K562 (cell line): ENCODE results near the gene C1orf174. TPM values are rescaled to one million over a fixed set of nuclear protein-coding genes. Genes with fewer than 3 reads are reported as not detected.

Experiments
- GTF3C2 ChIP-seq: IDR thresholded peaks from 3 replicates; pipeline ENCODE4 v1.6.1; 2011; ENCODE audit warnings: borderline replicate concordance, mild to moderate bottlenecking, moderate library complexity; ENCODE audit not compliant: insufficient read length; ENCODE audit errors: extremely low read depth
- RB1 ChIP-seq: fragments of 450-650 bp; IDR thresholded peaks from 2 replicates; pipeline ENCODE4 v1.6.1; 2017; ENCODE audit warnings: low read depth, mild to moderate bottlenecking
- TEAD1 ChIP-seq, 2 experiments: fragments of 450-650 bp in 1 of 2; sonication (generic) in 1 of 2; formaldehyde crosslinking; IDR thresholded peaks; 2 replicates each; pipeline versions ENCODE4 v1.4.0 to v1.8.0; 2020 to 2022; ENCODE audit warnings: mild to moderate bottlenecking in 2 of 2, missing genetic modification reagents in 1 of 2
- ZNF12 ChIP-seq: sonication (generic); formaldehyde crosslinking; IDR thresholded peaks from 2 replicates; pipeline ENCODE4 v1.4.0; 2020; ENCODE audit warnings: mild to moderate bottlenecking, missing genetic modification reagents
- polyA plus RNA-seq, 8 experiments: library from polyadenylated mRNA; depleted of rRNA in 4 of 8; stranded (reverse) in 5 of 8; unstranded in 3 of 8; fragments of >200 nt; fragmentation: Nextera tagmentation in 2 of 8; fragmentation: Illumina TruSeq in 1 of 8; extraction: Ambion mirVana in 2 of 8; extraction: Trizol in 1 of 8; gene quantifications; 2 replicates each; pipeline versions ENCODE4 v1.2.1 to v1.2.3, GENCODE V29; 2011 to 2014; ENCODE audit warnings: inconsistent platforms in 1 of 8, missing spikeins in 1 of 8
- total RNA-seq, 7 experiments: library from RNA; depleted of rRNA in 6 of 7; stranded (reverse); fragments of >200 nt in 6 of 7; fragmentation: Illumina TruSeq in 2 of 7; extraction: Trizol in 2 of 7; gene quantifications; 2 replicates each; pipeline versions ENCODE4 v1.2.1 to v1.2.3, GENCODE V29; 2011 to 2021; ENCODE audit warnings: low replicate concordance in 1 of 7

The C1orf174 gene
- total and polyA plus RNA-seq, 9 of the 15 experiments (the other 6 are each of a cell fraction or from before 2014, with no cell fraction given), result 38.5 to 64.9 (median 45.4) TPM

GRCh38 chr1:3910857-3911845, 11.1 kb upstream of the C1orf174 start (continued):
- TF ChIP-seq GTF3C2 (no peak), TEAD1 (CRISPR knock-in tag; IDR thresholded peaks at IDR 0.05) (peak in 1 of 2 experiments; percentile 52; a peak in 1 of 4 replicates), ZNF12 (CRISPR knock-in tag) (no peak), RB1 (peak; percentile 83)
